Thyroid gland (tissue), 4 donors: ENCODE measurements around the gene PLEKHA6. TPM values are rescaled to one million over a fixed set of nuclear protein-coding genes. Genes with fewer than 3 reads are reported as not detected.

Experiments used
- DNase-seq, 2 donors: peaks; one replicate each; pipeline ENCODE4 v3.0.0-alpha.2; 2019
- H3K27ac ChIP-seq, 3 donors: fragments of 200-600 bp; sonication (generic); 1 replicate in 2 of 3; 2 replicates in 1 of 3; pipeline ENCODE4 v1.5.1; 2016 to 2019; ENCODE audit warnings: mild to moderate bottlenecking in 1 of 3, moderate library complexity in 1 of 3
- H3K27me3 ChIP-seq: fragments of 200-600 bp; sonication (generic); one replicate; pipeline ENCODE4 v1.5.1; 2019
- H3K36me3 ChIP-seq, 2 donors: fragments of 200-600 bp; sonication (generic); one replicate each; pipeline ENCODE4 v1.5.1; 2016 to 2019
- H3K4me1 ChIP-seq, 2 donors: fragments of 200-600 bp; sonication (generic); one replicate each; pipeline ENCODE4 v1.5.1; 2017 to 2019
- H3K4me3 ChIP-seq, 3 donors: fragments of 200-600 bp; sonication (generic); replicated peaks in 1 of 3; 1 replicate in 2 of 3; 2 replicates in 1 of 3; pipeline ENCODE4 v1.5.1; 2016; ENCODE audit warnings: mild to moderate bottlenecking in 1 of 3
- H3K9me3 ChIP-seq: fragments of 200-600 bp; sonication (generic); one replicate; pipeline ENCODE4 v1.5.1; 2017
- CTCF ChIP-seq, 6 experiments: fragments of 200-600 bp in 3 of 6; fragments of 450-650 bp in 3 of 6; sonication (generic) in 3 of 6; IDR thresholded peaks; one replicate each; pipeline ENCODE4 v1.5.1; 2016 to 2019; ENCODE audit warnings: antibody characterized with exemption in 6 of 6, mild to moderate bottlenecking in 2 of 6, inconsistent platforms in 1 of 6, moderate library complexity in 1 of 6
- POLR2A ChIP-seq, 2 donors: fragments of 450-650 bp; IDR thresholded peaks; one replicate each; pipeline ENCODE4 v1.6.1; 2017; ENCODE audit warnings: antibody characterized with exemption in 2 of 2, mild to moderate bottlenecking in 2 of 2, moderate library complexity in 1 of 2
- WGBS, 2 donors: methylation state at CpG; one replicate each; pipeline ENCODE4 v1.1.5; 2017; 5-methylcytosine and 5-hydroxymethylcytosine counted together
- intact Hi-C: fragments of 100-400 bp; cut with DNase I; formaldehyde crosslinking; loops from one replicate; pipeline ENCODE4 v1.15.1; 2023
- total RNA-seq, 4 donors: library from RNA; depleted of rRNA; stranded (reverse); fragments of >200 nt; gene quantifications; one replicate each; pipeline ENCODE4 v1.2.3, GENCODE V29; 2016

Gene PLEKHA6
- total RNA-seq, 4 donors from 2014 or later = 2.9 to 8.9 (median 4.0) TPM

GRCh38 chr1:204376465-204376864 is 16.7 kb upstream of the PLEKHA6 start:
- Histone ChIP-seq H3K4me3 (no peak overlapping the region), H3K4me1 (peaks cover 0 to 10% of the 10 kb centered on the region in 2 donors), H3K9me3 (no peaks in the 10 kb centered on the region), H3K36me3 (no peaks in the 10 kb centered on the region), H3K27ac (no peak overlapping the region), H3K27me3 (no peaks in the 10 kb centered on the region)
- DNase-seq = no peak
- intact Hi-C loops = no loop called here
- TF ChIP-seq POLR2A (IDR thresholded peaks at IDR 0.05) = no peak
- TF ChIP-seq CTCF (IDR thresholded peaks at IDR 0.05) = no peak
- 74 to 75% methylated on average over 6 of the region's 6 CpGs for WGBS, 2 donors

- H3K4me3 ChIP-seq = no peak overlapping the region
- H3K9me3 ChIP-seq = no peaks in the 10 kb centered on the region
- TF ChIP-seq POLR2A (IDR thresholded peaks at IDR 0.05) = no peak
- TF ChIP-seq CTCF (IDR thresholded peaks at IDR 0.05) = no peak
- no peak overlapping the region for H3K27ac ChIP-seq
- 86 to 87% methylated on average over 4 of the region's 4 CpGs for WGBS, 2 donors
- no peaks in the 10 kb centered on the region for H3K27me3 ChIP-seq
- DNase-seq = no peak
- H3K36me3 ChIP-seq = no peaks in the 10 kb centered on the region
- intact Hi-C loops = no loop called here
- H3K4me1 ChIP-seq = peaks cover 0 to 10% of the 10 kb centered on the region in 2 donors
These were observed 14.2 kb upstream of the PLEKHA6 start for GRCh38 chr1:204373911-204374310.

GRCh38 chr1:204370176-204370575 is 10.4 kb upstream of the PLEKHA6 start:
- DNase-seq = no peak
- H3K27me3 ChIP-seq = no peaks in the 10 kb centered on the region
- no peaks in the 10 kb centered on the region for H3K9me3 ChIP-seq
- no peaks in the 10 kb centered on the region for H3K4me1 ChIP-seq
- H3K36me3 ChIP-seq = no peaks in the 10 kb centered on the region
- TF ChIP-seq POLR2A (IDR thresholded peaks at IDR 0.05) = no peak
- no peak for TF ChIP-seq CTCF (IDR thresholded peaks at IDR 0.05)
- 85 to 86% methylated on average over 10 of the region's 10 CpGs for WGBS, 2 donors
- no peak overlapping the region for H3K4me3 ChIP-seq
- intact Hi-C loops = no loop called here
- H3K27ac ChIP-seq = no peak overlapping the region

GRCh38 chr1:204368996-204369726 is 9.4 kb upstream of the PLEKHA6 start:
- Histone ChIP-seq H3K27ac (no peak overlapping the region), H3K4me1 (no peaks in the 10 kb centered on the region), H3K4me3 (no peak overlapping the region), H3K27me3 (no peaks in the 10 kb centered on the region), H3K36me3 (no peaks in the 10 kb centered on the region), H3K9me3 (no peaks in the 10 kb centered on the region)
- WGBS, 2 donors = 54% methylated on average over 13 of the region's 13 CpGs
- intact Hi-C loops = loop anchor here (10.0 kb wide), 1 partner anchor 504 kb away; the partner anchor contains the start of gene SNRPE
- DNase-seq = no peak
- TF ChIP-seq POLR2A (IDR thresholded peaks at IDR 0.05) (no peak), CTCF (IDR thresholded peaks at IDR 0.05) (no peak)

- no peaks in the 10 kb centered on the region for H3K36me3 ChIP-seq
- intact Hi-C loops = loop anchor here (10.0 kb wide), 1 partner anchor 503 kb away; the partner anchor contains the start of gene SNRPE
- TF ChIP-seq POLR2A (IDR thresholded peaks at IDR 0.05) = no peak
- TF ChIP-seq CTCF (IDR thresholded peaks at IDR 0.05) = no peak
- H3K9me3 ChIP-seq = no peaks in the 10 kb centered on the region
- no peaks in the 10 kb centered on the region for H3K27me3 ChIP-seq
- 77 to 79% methylated on average over 10 of the region's 10 CpGs for WGBS, 2 donors
- H3K27ac ChIP-seq = no peak overlapping the region
- H3K4me3 ChIP-seq = no peak overlapping the region
- H3K4me1 ChIP-seq = peaks cover 5% of the 10 kb centered on the region in 2 donors
- DNase-seq = no peak
These were observed 8.2 kb upstream of the PLEKHA6 start for GRCh38 chr1:204367956-204368355.
